VCaP (cell line): ENCODE data around the gene FAM193B.
A peak's percentile ranks its signal among the peaks of the same experiment; 100 is the strongest.

Experiments
- H3K27ac ChIP-seq: fragments of 450-650 bp; 2 replicates; pipeline ENCODE4 v1.5.1; 2017
- CTCF ChIP-seq: fragments of 450-650 bp; conservative IDR thresholded peaks from 2 replicates; pipeline ENCODE4 v1.5.1; 2017; ENCODE audit warnings: mild to moderate bottlenecking, moderate library complexity

FAM193B gene

DNA sequence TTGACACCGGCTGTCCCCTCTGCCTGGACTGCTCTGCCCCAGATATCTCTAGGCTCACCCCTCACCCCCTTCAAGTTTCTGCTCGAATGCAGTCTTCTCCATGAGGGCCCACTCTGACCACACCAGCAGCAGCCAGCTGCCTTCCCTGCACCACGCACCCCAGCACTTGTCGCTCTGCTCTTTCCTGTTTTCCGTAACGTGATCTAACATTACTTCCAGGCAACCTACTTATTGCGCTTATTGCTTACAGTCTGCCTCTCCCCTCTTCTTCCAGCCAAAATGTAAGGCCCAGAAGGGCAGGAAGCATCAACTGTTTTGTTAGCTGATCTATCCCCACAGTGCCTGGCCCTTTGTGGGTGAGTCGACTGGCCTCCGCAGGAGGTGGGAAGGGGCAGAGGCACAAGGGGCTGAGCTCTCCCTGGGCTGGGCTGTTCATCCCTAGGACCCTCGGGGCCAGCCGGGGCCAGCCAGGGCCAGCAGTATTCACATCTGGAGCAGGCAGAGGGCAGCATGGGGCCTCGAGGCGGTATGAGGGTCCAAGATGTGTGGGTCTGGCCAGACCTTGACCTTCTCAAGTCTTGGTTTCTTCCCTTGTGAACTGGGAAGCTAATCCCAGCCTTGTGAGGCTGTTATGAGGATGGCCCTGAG lies 69.3 kb downstream of the FAM193B start:
- H3K27ac ChIP-seq: no peak overlapping the region
- TF ChIP-seq CTCF: no peak

GRCh38 chr5:177483994-177484901 lies 70.1 kb downstream of the FAM193B start:
- TF ChIP-seq CTCF: no peak
- no peak overlapping the region for H3K27ac ChIP-seq

- H3K27ac ChIP-seq: no peak overlapping the region
- TF ChIP-seq CTCF: no peak
These were observed 71.3 kb downstream of the FAM193B start for GRCh38 chr5:177483042-177483441.

DNA sequence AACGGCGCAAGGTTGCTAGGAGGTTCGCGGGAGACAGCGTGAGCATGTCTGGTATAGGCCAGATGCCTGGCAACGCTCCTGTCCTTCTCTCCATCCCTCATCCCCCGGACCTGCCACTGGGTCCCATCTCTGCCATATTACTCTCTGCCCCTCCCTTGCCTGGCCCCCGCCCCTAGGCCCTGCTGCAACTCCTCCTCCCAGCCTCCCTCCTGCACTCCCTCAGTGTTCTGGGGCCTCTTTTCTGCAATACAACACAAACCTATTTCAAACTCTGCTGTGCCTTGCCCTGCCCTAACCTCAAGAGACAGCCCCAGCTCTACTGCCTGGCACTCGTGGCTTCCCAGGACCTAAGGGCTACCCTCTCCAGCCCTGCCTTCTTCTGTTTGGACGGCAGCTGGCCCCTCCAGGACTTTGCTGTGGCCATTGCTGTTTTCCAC lies 72.0 kb downstream of the FAM193B start:
- no peak overlapping the region for H3K27ac ChIP-seq
- TF ChIP-seq CTCF: no peak

DNA sequence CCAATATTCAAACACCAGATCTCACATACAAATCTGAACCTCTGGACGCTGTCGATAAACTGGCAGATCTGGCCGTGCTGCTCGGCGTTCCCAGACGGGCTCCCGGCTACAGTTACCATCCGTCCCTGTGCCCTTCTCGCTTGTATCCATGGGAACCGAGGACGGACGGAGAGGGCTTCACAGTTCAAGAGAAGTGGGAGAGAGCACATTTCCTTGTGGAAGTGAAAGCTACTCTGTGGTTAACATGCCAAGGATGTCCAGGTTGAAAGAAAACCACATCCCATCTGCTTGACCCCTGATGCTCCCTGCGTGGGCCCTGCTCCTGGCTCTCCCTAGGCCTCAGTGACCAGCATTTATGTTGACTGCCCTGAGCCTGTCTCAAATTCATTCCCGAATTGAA lies 74.6 kb downstream of the FAM193B start:
- no peak for TF ChIP-seq CTCF
- H3K27ac ChIP-seq: peak overlapping the region; percentile 32; the same call in 1 of the 2 replicates

DNA sequence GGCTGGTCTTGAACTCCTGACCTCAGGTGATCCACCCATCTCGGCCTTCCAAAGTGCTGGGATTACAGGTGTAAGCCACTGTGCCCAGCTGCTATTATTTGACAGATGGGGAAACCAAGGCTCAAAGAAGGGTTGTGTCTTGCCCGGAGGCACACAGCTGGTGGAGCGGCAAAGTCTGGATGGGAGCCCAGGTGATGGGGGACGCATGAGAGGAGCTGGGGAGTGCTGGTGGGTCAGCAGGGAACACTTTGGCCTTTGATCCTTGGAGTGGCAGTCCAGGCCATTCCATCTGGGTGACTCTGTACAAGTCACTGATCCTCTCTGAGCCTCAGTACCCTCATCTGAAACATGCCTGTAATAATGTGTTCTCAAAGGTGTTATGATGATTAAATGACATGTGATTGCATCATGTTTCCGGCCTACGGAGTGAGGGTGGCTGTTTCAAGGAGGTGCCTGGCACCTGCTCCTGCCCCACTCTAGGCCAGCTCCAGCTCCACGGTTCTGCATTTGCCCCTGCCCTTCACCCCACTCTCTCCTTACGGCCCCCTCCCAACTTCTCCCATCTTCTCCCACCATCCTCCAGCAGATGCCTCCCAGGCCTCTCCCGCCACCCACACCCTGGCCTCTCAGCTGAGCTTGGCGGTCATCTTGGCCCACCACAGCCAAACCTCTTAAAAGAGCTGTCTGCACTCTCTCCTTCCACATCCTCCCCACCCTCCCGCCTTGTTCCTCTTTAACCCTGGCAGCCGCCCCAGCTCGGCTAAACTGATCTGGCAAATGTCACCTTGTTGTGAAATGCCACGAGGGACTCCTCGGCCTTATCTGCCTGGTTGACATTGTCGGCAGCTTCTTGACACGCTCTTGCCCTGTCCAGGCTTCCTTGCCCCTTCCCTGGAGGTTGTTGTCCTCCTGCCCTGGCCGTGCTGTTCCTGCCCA lies 75.4 kb downstream of the FAM193B start:
- TF ChIP-seq CTCF: no peak
- H3K27ac ChIP-seq: peak overlapping the region; percentile 32; the same call in 1 of the 2 replicates
